Neural cell (in vitro differentiated cells): ENCODE data around the gene HIPK2.

Source experiments
- CTCF ChIP-seq: fragments of 450-650 bp; IDR thresholded peaks from 2 replicates; pipeline ENCODE4 v1.5.1; 2014; ENCODE audit warnings: antibody characterized with exemption, mild to moderate bottlenecking, moderate library complexity; ENCODE audit not compliant: poor library complexity, severe bottlenecking
- EP300 ChIP-seq: fragments of 450-650 bp; conservative IDR thresholded peaks from 2 replicates; pipeline ENCODE4 v1.6.1; 2014; ENCODE audit warnings: antibody characterized with exemption, mild to moderate bottlenecking, moderate library complexity; ENCODE audit not compliant: poor library complexity, severe bottlenecking
- EZH2 ChIP-seq: fragments of 200-600, 300-800 bp; shearing (Covaris generic), sonication (generic); IDR thresholded peaks from 2 replicates; pipeline ENCODE4 v1.6.1; 2014; ENCODE audit warnings: antibody characterized with exemption, low read length, borderline replicate concordance, mild to moderate bottlenecking; ENCODE audit not compliant: insufficient read depth, poor library complexity, severe bottlenecking
- MXI1 ChIP-seq: fragments of 450-650 bp; conservative IDR thresholded peaks from 2 replicates; pipeline ENCODE4 v1.6.1; 2014; ENCODE audit warnings: antibody characterized with exemption, mild to moderate bottlenecking; ENCODE audit not compliant: poor library complexity, severe bottlenecking
- POLR2AphosphoS5 ChIP-seq: IDR thresholded peaks from 2 replicates; pipeline ENCODE4 v1.6.1; 2012
- RAD21 ChIP-seq: fragments of 450-650 bp; conservative IDR thresholded peaks from 2 replicates; pipeline ENCODE4 v1.6.1; 2014; ENCODE audit warnings: antibody characterized with exemption, mild to moderate bottlenecking, moderate library complexity
- SMC3 ChIP-seq: fragments of 450-650 bp; conservative IDR thresholded peaks from 2 replicates; pipeline ENCODE4 v1.6.1; 2014; ENCODE audit warnings: antibody characterized with exemption, mild to moderate bottlenecking, moderate library complexity; ENCODE audit not compliant: poor library complexity
- TAF1 ChIP-seq: IDR thresholded peaks from 2 replicates; pipeline ENCODE4 v1.6.1; 2012; ENCODE audit warnings: low read depth
- TF ChIP-seq, protein P1 (sequence below): IDR thresholded peaks from 2 replicates; pipeline ENCODE4 v1.6.1; 2012; ENCODE audit warnings: borderline replicate concordance

DNA sequence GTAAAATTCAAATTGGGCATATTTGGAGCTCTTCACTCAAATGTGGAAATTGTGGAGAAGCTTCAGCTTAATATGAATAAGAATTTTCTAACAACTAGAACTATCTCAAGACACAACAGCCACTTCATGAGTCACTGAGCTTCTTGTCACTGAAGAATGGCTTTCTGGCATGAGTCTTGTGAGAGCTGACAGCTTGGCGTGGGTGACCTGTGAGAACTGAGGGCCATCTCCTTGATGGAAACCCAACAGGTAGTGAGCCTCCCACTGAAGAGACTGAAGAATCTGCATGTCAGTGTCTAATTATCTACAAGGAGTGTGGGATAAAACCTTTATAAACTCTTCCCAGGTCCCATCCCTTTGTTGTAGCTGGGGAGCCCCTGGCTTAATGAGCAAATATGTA lies 188.3 kb downstream of the HIPK2 start:
- TF ChIP-seq POLR2AphosphoS5 (no peak), CTCF (no peak), RAD21 (no peak), MXI1 (no peak), TAF1 (no peak), EZH2 (no peak), EP300 (no peak), SMC3 (no peak)
- TF ChIP-seq, protein P1, sequence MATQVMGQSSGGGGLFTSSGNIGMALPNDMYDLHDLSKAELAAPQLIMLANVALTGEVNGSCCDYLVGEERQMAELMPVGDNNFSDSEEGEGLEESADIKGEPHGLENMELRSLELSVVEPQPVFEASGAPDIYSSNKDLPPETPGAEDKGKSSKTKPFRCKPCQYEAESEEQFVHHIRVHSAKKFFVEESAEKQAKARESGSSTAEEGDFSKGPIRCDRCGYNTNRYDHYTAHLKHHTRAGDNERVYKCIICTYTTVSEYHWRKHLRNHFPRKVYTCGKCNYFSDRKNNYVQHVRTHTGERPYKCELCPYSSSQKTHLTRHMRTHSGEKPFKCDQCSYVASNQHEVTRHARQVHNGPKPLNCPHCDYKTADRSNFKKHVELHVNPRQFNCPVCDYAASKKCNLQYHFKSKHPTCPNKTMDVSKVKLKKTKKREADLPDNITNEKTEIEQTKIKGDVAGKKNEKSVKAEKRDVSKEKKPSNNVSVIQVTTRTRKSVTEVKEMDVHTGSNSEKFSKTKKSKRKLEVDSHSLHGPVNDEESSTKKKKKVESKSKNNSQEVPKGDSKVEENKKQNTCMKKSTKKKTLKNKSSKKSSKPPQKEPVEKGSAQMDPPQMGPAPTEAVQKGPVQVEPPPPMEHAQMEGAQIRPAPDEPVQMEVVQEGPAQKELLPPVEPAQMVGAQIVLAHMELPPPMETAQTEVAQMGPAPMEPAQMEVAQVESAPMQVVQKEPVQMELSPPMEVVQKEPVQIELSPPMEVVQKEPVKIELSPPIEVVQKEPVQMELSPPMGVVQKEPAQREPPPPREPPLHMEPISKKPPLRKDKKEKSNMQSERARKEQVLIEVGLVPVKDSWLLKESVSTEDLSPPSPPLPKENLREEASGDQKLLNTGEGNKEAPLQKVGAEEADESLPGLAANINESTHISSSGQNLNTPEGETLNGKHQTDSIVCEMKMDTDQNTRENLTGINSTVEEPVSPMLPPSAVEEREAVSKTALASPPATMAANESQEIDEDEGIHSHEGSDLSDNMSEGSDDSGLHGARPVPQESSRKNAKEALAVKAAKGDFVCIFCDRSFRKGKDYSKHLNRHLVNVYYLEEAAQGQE: no peak
